ENCODE measurements around the gene DNLZ.

- TF ChIP-seq POLR2A (IDR thresholded peaks at IDR 0.05; ENCODE audit: low read length): no peak
- TF ChIP-seq GATA1 (IDR thresholded peaks at IDR 0.05; ENCODE audit: low read depth, low read length): no peak
These were observed 15.9 kb downstream of the DNLZ start for GRCh38 chr9:136347472-136348256.
